Measurements from ENCODE around the gene MAP4K3.
"Not testable (repeated sequence)": the region's sequence is repeated elsewhere in the genome, so short reads cannot be mapped to it uniquely, and the experiment has no call there.

Gene MAP4K3

GRCh38 chr2:39289609-39290008, 147.5 kb downstream of the MAP4K3 start:
- DNase-seq: no peak

- DNase-seq: no peak
Measured at GRCh38 chr2:39283561-39283960, 153.5 kb downstream of the MAP4K3 start.

- no peak for DNase-seq
Measured at GRCh38 chr2:39281391-39281790, 155.7 kb downstream of the MAP4K3 start.

GRCh38 chr2:39275016-39275415, 162.1 kb downstream of the MAP4K3 start:
- no peak for DNase-seq

- DNase-seq: no peak
Measured at GRCh38 chr2:39269941-39270340, 167.1 kb downstream of the MAP4K3 start.

- DNase-seq: no peak
Measured at GRCh38 chr2:39266916-39267434, 170.1 kb downstream of the MAP4K3 start.

GRCh38 chr2:39266139-39266805, 170.8 kb downstream of the MAP4K3 start:
- no peak for DNase-seq

GRCh38 chr2:39265315-39265714, 171.8 kb downstream of the MAP4K3 start:
- no peak for DNase-seq

- no peak for DNase-seq
Measured at GRCh38 chr2:39264733-39265132, 172.4 kb downstream of the MAP4K3 start.

- no peak for DNase-seq
Measured at GRCh38 chr2:39260087-39260486, 177.0 kb downstream of the MAP4K3 start.

- DNase-seq: no peak
Measured at GRCh38 chr2:39256040-39256439, 181.0 kb downstream of the MAP4K3 start.

GRCh38 chr2:39252888-39253518, 184.1 kb downstream of the MAP4K3 start:
- DNase-seq: no peak

GRCh38 chr2:39247512-39248043, 189.5 kb downstream of the MAP4K3 start:
- no peak for DNase-seq

- DNase-seq: no peak
Measured at GRCh38 chr2:39246382-39246980, 190.6 kb downstream of the MAP4K3 start.

- not testable (repeated sequence) for DNase-seq
Measured at GRCh38 chr2:39244963-39245625, 192.0 kb downstream of the MAP4K3 start.

GRCh38 chr2:39244241-39244862, 192.7 kb downstream of the MAP4K3 start:
- DNase-seq: not testable (repeated sequence)

GRCh38 chr2:39243469-39244123, 193.5 kb downstream of the MAP4K3 start, which contains the start of gene CDKL4:
Gene CDKL4 (minus strand): TSS chr2:39243970.
- DNase-seq: no peak

- DNase-seq: no peak
Measured at GRCh38 chr2:39241588-39241987, 195.5 kb downstream of the MAP4K3 start.

- DNase-seq: no peak
Measured at GRCh38 chr2:39240758-39241157, 196.3 kb downstream of the MAP4K3 start.

- no peak for DNase-seq
Measured at GRCh38 chr2:39234754-39235153, 202.3 kb downstream of the MAP4K3 start.

GRCh38 chr2:39232141-39232540, 204.9 kb downstream of the MAP4K3 start:
- DNase-seq: no peak
